RWPE2 (cell line): Measurements from ENCODE around the gene ZNF469.

Experiments used
- ATAC-seq: fragments of 200-7000 bp; cut with Tn5 transposase; 3 replicates; pipeline ENCODE4 v1.9.1; 2021; ENCODE audit warnings: low read depth
- DNase-seq: peaks from one replicate; pipeline ENCODE4 v3.0.0-alpha.2; 2020; ENCODE audit warnings: low spot score
- H3K27ac ChIP-seq: fragments of 450-650 bp; 2 replicates; pipeline ENCODE4 v1.5.1; 2017; ENCODE audit warnings: mild to moderate bottlenecking; ENCODE audit not compliant: poor library complexity, severe bottlenecking
- H3K27me3 ChIP-seq: fragments of 250-450 bp; sonication (Bioruptor Pico); 2 replicates; pipeline ENCODE4 v1.5.1; 2021; ENCODE audit warnings: mild to moderate bottlenecking, moderate library complexity; ENCODE audit not compliant: insufficient read depth, poor library complexity, severe bottlenecking
- H3K36me3 ChIP-seq: fragments of 250-450 bp; sonication (Bioruptor Pico); 2 replicates; pipeline ENCODE4 v1.5.1; 2020; ENCODE audit warnings: low read depth, mild to moderate bottlenecking, moderate library complexity
- H3K4me1 ChIP-seq: fragments of 250-450 bp; sonication (Bioruptor Pico); 2 replicates; pipeline ENCODE4 v1.5.1; 2021; ENCODE audit warnings: mild to moderate bottlenecking, moderate library complexity; ENCODE audit not compliant: insufficient read depth, poor library complexity, severe bottlenecking
- H3K4me3 ChIP-seq: fragments of 250-450 bp; sonication (Bioruptor Pico); 2 replicates; pipeline ENCODE4 v1.5.1; 2021; ENCODE audit warnings: mild to moderate bottlenecking, moderate library complexity; ENCODE audit not compliant: severe bottlenecking
- H3K9me3 ChIP-seq: fragments of 250-450 bp; sonication (Bioruptor Pico); 2 replicates; pipeline ENCODE4 v1.5.1; 2021; ENCODE audit warnings: mild to moderate bottlenecking, moderate library complexity; ENCODE audit not compliant: severe bottlenecking
- TF ChIP-seq, protein P1 (sequence below): fragments of 450-650 bp; IDR thresholded peaks from one replicate; pipeline ENCODE4 v1.5.1; 2017; ENCODE audit warnings: mild to moderate bottlenecking, moderate library complexity; ENCODE audit not compliant: poor library complexity, severe bottlenecking

The ZNF469 gene

DNA sequence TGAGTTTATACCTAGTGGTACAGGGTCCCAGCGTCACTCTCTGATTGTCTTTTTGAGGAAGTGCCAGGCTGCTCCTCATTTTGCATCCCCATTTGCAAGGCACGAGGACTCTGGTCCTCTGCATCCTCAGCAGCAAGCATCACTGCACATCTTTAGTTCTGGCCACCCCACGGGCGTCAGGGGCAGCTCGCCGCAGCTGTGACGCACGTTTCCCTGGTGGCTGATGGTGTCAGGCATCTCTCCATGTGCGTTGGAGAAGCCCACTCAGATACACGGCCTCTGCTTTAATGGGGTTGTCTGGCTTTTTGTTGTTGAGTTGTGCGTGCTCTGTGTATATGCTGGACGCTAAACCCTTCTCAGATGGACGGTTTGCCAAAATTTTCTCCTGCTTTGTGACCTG lies 45.2 kb upstream of the ZNF469 start:
- TF ChIP-seq, protein P1, sequence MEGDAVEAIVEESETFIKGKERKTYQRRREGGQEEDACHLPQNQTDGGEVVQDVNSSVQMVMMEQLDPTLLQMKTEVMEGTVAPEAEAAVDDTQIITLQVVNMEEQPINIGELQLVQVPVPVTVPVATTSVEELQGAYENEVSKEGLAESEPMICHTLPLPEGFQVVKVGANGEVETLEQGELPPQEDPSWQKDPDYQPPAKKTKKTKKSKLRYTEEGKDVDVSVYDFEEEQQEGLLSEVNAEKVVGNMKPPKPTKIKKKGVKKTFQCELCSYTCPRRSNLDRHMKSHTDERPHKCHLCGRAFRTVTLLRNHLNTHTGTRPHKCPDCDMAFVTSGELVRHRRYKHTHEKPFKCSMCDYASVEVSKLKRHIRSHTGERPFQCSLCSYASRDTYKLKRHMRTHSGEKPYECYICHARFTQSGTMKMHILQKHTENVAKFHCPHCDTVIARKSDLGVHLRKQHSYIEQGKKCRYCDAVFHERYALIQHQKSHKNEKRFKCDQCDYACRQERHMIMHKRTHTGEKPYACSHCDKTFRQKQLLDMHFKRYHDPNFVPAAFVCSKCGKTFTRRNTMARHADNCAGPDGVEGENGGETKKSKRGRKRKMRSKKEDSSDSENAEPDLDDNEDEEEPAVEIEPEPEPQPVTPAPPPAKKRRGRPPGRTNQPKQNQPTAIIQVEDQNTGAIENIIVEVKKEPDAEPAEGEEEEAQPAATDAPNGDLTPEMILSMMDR = no peak
- Histone ChIP-seq H3K27me3 (no peaks in the 10 kb centered on the region), H3K27ac (no peak overlapping the region), H3K4me1 (peaks cover 11% of the 10 kb centered on the region), H3K36me3 (no peaks in the 10 kb centered on the region), H3K9me3 (no peaks in the 10 kb centered on the region), H3K4me3 (no peak overlapping the region)
- no peak for ATAC-seq
- DNase-seq = no peak

GRCh38 chr16:88338111-88338510 lies 44.6 kb upstream of the ZNF469 start:
- Histone ChIP-seq H3K9me3 (no peaks in the 10 kb centered on the region), H3K27ac (no peak overlapping the region), H3K27me3 (no peaks in the 10 kb centered on the region), H3K4me3 (no peak overlapping the region), H3K36me3 (no peaks in the 10 kb centered on the region), H3K4me1 (peaks cover 6% of the 10 kb centered on the region)
- no peak for ATAC-seq
- TF ChIP-seq, protein P1 = no peak
- no peak for DNase-seq

- no peak for ATAC-seq
- H3K4me1 ChIP-seq = peaks cover under 1% of the 10 kb centered on the region
- no peak for DNase-seq
- H3K4me3 ChIP-seq = no peak overlapping the region
- H3K27ac ChIP-seq = no peak overlapping the region
- TF ChIP-seq, protein P1 = no peak
- no peaks in the 10 kb centered on the region for H3K27me3 ChIP-seq
- H3K36me3 ChIP-seq = no peaks in the 10 kb centered on the region
- H3K9me3 ChIP-seq = no peaks in the 10 kb centered on the region
Observed at GRCh38 chr16:88338896-88339295, 43.9 kb upstream of the ZNF469 start.

DNA sequence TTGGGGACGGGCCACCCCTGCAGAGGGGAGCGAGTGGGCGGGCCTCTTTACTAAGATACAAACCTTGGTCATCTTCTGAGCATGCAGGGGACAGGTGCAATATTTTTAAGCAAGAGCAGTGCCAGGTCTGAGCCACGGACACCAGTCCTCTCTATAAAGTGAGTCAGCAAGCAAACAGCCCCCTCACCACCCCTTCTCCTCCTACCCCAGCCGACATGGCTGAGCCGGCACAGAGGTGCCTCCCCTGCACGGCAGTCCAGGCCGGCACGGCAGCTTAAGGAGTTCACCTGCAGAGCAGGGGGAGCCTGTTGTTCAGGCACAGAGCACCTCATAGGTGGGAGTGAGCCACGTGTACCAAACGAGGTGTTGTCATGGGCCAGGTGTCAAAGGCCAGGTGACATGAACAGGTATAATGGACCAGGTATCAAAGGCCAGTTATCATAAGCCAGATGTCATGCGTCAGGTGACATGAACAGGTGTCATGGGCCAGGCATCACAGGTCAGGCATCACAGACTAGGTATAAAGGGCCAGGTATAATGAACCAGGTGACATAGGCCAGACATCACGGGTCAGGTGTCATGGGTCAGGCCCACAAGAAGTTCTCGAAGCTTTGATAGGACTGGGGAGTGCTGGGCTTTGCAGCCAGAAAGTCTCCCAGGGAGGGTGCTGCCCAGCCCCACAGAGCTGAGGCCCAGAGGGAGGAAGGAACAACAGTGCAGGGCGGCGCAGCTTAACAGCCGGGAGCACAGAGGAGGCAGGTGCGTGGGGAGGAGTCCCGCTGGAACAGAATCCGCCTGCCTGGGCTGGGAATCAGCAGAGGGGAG lies 42.6 kb upstream of the ZNF469 start:
- ATAC-seq (0 out of 3 replicates have a peak, but pooled peaks have one; percentile 29), DNase-seq (no peak)
- no peaks in the 10 kb centered on the region for H3K27me3 ChIP-seq
- no peaks in the 10 kb centered on the region for H3K9me3 ChIP-seq
- no peak overlapping the region for H3K27ac ChIP-seq
- H3K4me3 ChIP-seq = no peak overlapping the region
- H3K4me1 ChIP-seq = no peaks in the 10 kb centered on the region
- TF ChIP-seq, protein P1 = no peak
- no peaks in the 10 kb centered on the region for H3K36me3 ChIP-seq

DNA sequence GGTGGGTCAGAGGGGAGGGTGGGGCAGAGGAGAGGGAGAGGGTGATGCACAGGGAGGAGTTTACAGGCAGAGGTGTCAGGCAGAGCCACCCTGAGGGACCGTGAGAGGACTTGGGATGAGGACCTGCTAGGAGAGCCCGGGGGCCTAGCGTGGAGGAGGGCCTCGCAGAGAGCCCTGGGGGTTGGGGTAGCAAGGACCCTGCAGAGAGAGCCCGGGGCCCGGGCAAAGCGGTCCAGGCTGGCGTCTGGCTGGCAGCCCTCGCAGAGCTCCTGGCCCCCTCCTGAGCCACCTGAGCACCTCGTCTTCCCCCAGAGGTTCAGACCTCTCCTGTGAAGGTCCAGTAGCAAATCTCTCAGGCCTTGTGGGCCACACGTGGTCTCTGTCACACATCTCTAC lies 42.0 kb upstream of the ZNF469 start:
- H3K27me3 ChIP-seq = no peaks in the 10 kb centered on the region
- no peaks in the 10 kb centered on the region for H3K9me3 ChIP-seq
- DNase-seq (no peak), ATAC-seq (no peak)
- H3K4me3 ChIP-seq = no peak overlapping the region
- H3K4me1 ChIP-seq = no peaks in the 10 kb centered on the region
- H3K27ac ChIP-seq = no peak overlapping the region
- H3K36me3 ChIP-seq = no peaks in the 10 kb centered on the region
- TF ChIP-seq, protein P1 = no peak
